ENCODE data around the gene GABPB2.

DNA sequence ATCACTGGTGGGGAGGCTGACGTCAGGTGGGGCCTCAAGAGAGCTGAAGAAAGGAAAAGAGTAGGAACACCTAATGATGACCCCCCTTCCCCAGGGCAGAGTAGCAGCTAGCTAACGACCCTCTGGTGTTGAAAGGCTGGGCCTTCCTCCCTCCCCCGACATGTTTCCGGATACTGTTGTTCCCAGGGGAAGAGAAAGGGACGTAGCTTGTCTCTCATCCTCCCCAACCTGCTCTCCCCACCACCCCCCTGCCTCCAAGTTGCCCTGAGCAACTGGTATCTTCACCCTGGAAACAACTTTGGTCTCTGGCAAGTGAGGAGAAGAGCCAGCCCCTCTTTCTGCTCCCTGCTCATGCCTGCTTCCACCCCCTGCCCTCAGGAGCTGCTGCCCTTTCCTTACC is 73.4 kb downstream of the GABPB2 start:
- TF ChIP-seq, protein P1, sequence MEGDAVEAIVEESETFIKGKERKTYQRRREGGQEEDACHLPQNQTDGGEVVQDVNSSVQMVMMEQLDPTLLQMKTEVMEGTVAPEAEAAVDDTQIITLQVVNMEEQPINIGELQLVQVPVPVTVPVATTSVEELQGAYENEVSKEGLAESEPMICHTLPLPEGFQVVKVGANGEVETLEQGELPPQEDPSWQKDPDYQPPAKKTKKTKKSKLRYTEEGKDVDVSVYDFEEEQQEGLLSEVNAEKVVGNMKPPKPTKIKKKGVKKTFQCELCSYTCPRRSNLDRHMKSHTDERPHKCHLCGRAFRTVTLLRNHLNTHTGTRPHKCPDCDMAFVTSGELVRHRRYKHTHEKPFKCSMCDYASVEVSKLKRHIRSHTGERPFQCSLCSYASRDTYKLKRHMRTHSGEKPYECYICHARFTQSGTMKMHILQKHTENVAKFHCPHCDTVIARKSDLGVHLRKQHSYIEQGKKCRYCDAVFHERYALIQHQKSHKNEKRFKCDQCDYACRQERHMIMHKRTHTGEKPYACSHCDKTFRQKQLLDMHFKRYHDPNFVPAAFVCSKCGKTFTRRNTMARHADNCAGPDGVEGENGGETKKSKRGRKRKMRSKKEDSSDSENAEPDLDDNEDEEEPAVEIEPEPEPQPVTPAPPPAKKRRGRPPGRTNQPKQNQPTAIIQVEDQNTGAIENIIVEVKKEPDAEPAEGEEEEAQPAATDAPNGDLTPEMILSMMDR (IDR thresholded peaks at IDR 0.05): no peak
- TF ChIP-seq POLR2A (IDR thresholded peaks at IDR 0.05) (no peak), POLR2AphosphoS5 (IDR thresholded peaks at IDR 0.05) (no peak)

Measured in stomach (tissue), 4 donors.